T-helper 2 cell (primary cell): ENCODE results near the gene SLC25A47.
A peak's percentile ranks its signal among the peaks of the same experiment; 100 is the strongest.
"Not testable (repeated sequence)": the region's sequence is repeated elsewhere in the genome, so short reads cannot be mapped to it uniquely, and the experiment has no call there.

ENCODE experiments used
- DNase-seq, 5 experiments: peaks; one replicate each; pipeline versions ENCODE4 v3.0.0 to v3.0.0-alpha.2; 2012 to 2022

The SLC25A47 gene

GRCh38 chr14:100328495-100329163, 5.5 kb downstream of the SLC25A47 start:
- DNase-seq = no peak

DNA sequence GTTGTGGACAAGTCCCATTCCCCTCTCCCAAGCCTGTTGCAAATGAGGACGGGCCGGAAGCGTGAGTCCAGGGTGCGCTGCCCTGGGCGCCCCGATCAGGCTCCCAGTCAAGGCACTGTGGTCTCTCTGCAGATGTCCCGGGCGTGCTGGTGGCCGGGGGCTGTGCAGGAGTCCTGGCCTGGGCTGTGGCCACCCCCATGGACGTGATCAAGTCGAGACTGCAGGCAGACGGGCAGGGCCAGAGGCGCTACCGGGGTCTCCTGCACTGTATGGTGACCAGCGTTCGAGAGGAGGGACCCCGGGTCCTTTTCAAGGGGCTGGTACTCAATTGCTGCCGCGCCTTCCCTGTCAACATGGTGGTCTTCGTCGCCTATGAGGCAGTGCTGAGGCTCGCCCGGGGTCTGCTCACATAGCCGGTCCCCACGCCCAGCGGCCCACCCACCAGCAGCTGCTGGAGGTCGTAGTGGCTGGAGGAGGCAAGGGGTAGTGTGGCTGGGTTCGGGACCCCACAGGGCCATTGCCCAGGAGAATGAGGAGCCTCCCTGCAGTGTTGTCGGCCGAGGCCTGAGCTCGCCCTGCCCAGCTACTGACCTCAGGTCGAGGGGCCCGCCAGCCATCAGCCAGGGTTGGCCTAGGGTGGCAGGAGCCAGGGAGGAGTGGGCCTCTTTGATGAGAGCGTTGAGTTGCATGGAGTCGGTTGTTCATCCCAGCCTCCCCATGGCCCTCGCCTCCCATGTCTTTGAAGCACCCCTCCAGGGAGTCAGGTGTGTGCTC, 6.3 kb downstream of the SLC25A47 start:
- DNase-seq = no peak

GRCh38 chr14:100330007-100330344, 6.8 kb downstream of the SLC25A47 start:
- DNase-seq = no peak

GRCh38 chr14:100330388-100330931, 7.3 kb downstream of the SLC25A47 start:
- DNase-seq = no peak

DNA sequence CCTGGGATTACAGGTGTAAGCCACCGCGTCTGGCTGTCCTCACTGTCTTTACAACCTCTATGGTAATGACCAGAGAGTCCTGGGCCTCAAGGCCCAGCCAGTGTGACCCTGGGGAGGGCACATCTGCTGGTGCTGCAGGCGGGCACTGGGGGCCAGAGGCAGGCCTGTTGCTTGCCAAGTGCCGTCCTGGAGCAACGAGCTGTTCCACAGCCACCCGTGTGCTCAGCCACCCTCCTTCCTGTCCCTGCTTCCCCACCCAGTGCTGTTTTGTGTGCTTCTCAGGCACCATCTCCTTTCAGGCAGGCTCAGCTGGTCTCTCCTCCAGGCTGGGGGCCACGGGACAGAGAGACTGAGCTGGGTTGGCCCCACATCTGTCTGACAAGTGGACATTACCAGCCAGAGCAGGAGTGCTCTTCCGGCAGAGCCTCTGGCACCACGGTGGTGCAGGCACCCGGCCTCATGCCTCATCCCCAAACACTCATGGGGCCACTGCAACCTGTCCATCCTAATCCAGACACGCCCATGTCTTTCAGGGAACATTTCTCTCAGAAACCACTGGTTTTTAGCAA, 9.0 kb downstream of the SLC25A47 start:
- DNase-seq = no peak

DNA sequence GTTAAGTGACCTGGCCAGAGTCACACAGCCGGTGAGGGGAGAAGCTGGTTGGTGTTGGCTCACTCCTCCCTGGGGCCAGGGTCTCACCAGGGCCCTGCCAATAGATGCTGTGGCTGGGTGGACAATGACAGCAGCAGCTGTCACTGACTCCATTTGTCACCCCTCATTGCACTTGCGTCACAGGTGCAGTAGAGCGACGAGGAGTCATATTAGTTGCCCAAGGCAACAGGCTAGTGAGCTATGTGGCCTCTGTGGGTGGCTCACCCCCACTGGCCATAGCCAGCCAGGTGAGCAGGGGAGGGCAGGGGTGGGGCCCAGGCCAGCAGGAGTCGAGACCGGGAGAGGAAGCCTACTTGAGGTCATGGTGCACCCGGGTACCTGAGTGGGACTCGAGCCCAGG, 9.7 kb downstream of the SLC25A47 start:
- no peak for DNase-seq

DNA sequence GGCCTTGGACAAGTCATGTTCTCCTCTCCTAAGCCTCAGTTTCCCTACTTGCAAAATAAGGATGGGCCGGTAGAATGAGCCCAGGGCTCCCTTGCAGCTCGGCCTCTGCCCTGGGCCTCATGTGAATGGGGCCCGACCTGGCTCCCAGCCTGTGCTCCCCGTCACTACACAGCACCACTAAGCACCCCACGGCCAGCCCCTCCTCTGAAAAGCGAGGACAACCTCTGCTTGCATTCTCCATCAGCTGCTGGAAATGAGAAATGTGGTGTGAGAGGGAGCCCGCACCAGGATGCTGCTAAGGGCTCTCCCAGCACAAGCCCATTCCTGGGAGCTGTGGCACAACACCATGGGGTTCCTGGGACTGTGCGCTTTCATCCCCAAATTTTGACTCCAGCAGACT, 10.2 kb downstream of the SLC25A47 start:
- no peak for DNase-seq

- DNase-seq = no peak
Measured at GRCh38 chr14:100333827-100334226, 10.7 kb downstream of the SLC25A47 start.

GRCh38 chr14:100334904-100335303, 11.8 kb downstream of the SLC25A47 start:
- peak in 1 of 5 experiments; percentile 22 for DNase-seq

DNA sequence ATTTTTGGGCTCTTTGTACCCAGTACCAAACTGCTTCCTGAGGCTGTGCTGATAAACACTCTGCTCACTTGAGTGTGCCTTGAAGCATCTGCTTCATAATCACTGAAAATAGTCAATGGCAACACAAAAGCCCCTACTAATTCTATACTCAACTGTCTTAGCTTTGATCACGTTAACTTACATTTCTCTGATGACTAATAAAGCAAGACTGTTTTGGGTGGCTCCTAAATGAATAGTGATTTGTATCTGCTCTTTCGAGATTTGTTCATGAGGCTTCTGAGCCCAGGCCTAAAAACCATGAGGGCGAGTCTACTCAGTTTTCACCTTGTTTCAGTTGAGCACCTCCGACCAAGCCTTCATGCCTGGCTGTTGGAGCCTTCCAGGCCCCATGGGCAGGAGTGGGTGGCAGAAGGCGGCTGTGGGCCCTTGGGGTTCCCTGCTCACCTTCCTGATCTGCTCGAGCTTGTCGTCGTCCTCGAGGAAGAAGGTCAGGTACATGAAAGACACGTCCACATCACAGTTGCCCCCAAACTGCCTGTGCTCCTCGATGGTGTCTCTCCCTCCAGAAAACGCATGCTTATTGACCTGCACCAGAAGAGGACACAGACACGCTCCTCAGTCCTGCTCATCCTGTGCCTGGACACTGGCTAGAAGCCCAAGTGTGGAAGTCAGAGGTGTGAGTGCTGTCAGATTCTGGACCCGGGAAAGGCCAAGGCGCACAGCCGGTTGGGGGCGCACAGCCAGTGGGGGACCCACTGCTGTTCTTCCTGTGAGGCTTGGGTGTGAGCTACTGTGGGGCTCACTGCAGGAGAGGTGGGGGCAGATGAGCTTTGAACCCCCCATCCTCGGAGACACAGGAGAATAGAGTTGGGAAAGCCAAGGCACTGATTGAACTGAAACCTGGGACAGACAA, 13.7 kb downstream of the SLC25A47 start:
- peak in 1 of 5 experiments; percentile 85 for DNase-seq

GRCh38 chr14:100339766-100340422, 16.8 kb downstream of the SLC25A47 start:
- DNase-seq = no peak

DNA sequence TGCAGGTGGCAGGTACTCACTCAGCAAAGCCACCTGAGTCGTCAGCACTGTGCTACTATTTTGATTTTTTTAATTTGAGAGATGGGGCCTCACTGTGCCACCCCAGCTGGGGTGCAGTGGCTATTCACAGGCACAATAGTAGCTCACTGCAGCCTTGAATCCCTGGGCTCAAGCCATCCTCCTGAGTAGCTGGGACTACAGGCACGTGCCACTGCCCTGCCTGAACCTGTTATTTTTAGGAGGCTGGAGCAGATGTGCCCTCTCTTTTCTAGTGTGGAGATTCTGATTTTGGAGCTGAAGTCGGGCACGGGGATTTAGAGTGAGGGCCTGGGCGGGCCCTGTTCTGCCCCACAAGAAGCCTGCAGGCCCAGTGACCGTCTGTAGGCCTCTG, 17.3 kb downstream of the SLC25A47 start:
- no peak for DNase-seq

GRCh38 chr14:100341301-100342031, 18.3 kb downstream of the SLC25A47 start:
- DNase-seq = no peak

DNA sequence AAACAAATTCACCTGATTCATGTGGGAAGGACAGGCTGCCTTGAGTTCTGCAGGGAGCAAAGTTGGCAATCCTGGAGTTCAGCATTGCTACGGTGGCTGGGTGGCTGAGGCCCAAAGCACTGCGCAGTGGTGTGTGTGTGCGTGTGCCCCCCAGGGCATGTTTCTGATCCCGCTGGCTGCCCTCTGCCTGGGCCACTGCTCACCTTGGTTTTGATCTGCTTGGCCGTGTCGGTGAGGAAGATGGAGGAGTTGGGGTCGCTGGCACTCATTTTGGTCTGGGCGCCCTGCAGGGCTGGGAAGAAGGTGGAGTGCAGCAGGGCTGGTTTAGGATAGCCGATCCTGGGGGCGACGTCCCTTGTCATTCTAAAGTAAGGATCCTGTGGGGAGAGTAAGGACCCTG, 19.1 kb downstream of the SLC25A47 start:
- DNase-seq = no peak

GRCh38 chr14:100342826-100343225, 19.7 kb downstream of the SLC25A47 start:
- DNase-seq = not testable (repeated sequence)

DNA sequence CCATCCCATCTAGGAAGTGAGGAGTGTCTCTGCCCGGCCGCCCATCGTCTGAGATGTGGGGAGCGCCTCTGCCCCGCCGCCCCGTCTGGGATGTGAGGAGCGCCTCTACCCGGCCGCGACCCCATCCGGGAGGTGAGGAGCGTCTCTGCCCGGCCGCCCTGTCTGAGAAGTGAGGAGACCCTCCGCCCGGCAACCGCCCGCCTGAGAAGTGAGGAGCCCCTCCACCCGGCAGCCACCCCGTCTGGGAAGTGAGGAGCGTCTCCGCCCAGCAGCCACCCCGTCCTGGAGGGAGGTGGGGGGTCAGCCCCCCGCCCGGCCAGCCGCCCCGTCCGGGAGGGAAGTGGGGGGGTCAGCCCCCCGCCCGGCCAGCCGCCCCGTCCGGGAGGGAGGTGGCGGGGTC, 21.5 kb downstream of the SLC25A47 start:
- DNase-seq = not testable (repeated sequence)

- no peak for DNase-seq
Measured at GRCh38 chr14:100345711-100346110, 22.6 kb downstream of the SLC25A47 start.

DNA sequence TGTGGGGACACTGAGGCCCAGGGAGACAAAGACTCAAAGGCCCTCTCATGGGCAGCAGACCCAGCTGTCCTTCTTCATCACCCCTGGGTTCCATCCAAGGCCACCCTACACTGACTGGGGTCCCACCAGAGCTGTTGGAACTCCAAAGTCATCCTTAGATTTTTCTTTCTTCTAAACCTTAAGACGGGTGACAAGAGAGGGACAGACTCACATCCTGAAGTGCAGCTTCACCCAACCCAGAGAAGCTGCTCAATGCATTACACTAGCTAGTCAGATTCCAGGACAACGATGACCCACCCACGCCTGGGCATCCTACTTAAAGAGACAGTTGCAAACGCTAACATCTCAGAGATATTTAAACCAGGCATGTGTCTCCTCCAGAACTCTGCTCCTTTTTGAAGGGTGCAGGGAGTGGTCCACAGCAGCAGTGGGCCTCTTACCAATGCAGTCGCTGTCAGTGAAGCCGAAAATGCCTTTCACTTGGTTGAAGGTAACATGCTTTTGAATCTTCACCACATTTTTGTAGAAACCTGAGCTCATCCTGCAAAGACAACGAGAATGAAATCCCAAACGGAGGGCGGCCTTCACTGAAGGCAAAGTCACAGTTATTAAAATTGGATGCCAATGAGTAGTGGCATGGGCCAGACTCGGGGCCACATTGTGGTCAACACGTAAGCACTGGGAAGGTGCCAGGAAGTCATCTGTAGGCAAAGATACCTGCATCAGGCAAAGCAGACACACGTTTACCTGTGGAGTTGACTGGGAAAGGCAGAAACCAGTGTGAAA, 23.4 kb downstream of the SLC25A47 start:
- DNase-seq = no peak

DNA sequence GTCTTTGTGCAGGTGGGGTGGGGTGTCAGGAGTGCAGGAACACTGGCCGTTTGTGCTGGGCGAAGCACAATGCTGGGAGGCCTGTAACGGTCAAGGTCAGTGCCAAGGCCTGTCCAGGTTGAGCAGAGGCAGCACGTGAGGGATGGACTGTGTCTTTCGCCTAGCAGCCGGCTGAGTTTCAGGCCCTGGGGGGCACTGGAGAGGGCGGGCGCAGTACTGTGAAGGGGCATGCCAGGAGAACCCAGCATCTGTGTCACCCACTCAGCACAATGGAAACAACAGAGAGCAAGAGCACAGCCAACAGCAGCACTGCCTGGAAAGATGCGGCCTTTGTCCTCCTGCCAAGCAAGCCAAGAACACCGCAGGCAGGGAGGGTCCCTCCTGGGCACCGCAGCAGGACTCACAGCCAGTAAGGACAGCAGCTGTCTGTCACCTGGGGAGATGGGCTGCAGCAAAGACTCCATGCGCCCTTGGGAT, 25.2 kb downstream of the SLC25A47 start:
- DNase-seq = no peak
